NCI-H748 (cell line): ENCODE results near the gene SCN9A.

Experiments
- DNase-seq: peaks from one replicate; lab custom pipeline; 2025; ENCODE audit not compliant: unreplicated experiment; lab: John Stamatoyannopoulos, UW

The SCN9A gene

DNA sequence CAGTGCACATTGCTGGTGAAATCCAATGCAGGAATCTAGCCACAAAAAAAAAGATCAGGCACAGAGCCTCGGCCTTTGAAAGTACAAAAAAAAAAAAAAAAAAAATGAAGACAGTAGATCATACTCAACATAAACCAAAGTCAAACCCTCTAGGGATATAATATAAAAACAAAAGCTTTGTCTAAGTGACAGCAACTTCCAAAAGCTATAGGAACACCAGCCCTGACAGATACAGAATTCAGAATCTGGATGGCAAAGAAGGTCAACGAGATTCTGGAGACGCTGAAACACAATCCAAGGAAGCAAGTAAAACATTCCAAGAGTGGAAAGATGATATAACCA is 194.0 kb downstream of the SCN9A start:
- DNase-seq = no peak

DNA sequence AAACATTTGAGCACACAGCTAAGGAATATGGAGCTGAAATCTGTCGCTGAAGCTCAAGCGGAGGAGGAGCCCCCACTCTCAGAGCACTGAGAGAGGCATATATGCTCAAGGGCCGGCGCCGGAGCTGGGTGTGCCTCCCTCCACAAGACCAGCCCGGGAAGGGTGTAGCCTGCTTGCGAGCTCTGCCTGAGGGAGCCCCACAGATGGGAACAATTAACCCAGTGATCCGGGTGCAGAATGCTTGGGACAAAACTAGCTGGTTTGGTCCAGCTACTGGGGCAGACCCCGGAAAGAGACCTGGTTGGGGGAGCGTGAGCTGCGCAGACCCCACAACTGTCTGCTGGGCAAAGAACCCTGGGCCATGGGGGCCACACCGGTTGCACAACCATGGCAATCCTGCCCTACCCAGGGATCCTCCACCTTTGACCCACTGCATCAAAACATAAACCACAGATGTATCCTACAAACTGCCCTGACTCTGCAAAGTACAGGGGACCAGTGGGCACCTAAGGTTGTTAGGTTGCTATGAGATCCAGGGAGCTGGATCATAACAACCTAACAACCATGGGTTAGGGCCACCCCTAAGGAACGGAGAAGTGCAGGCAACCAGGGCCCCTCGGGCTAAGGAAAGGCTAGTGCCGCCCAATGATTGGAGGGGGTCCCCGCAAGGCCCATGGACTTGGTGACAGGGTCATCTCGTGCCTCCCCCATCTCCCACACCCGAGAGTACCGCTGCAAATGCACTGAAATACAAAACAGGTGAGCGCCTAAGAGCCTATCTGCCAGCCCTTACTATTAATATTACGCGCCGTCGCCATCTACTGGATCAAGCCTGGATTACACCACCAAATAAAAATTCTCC is 194.6 kb downstream of the SCN9A start:
- DNase-seq = peak; percentile 79

DNA sequence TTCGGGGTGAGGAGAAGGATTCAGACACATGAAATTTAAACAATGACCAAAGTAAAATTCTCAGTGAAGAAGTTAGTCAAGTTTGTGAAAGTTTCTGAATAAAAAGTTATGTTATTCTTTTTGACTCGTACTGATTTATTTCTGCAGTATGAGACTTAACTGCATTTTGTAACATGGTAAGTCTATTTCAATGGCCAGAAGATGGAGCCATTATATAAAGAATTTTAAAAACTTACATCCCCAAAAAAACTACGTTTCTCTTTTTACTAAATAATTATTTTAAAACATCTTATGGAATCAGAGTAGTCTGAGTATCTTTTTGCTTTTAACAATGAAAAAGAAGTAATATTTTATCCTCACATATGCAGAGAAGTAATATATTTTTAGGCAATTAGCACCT is 196.5 kb downstream of the SCN9A start:
- DNase-seq = no peak

GRCh38 chr2:166173263-166173662 is 202.5 kb downstream of the SCN9A start:
- DNase-seq = peak; percentile 88

DNA sequence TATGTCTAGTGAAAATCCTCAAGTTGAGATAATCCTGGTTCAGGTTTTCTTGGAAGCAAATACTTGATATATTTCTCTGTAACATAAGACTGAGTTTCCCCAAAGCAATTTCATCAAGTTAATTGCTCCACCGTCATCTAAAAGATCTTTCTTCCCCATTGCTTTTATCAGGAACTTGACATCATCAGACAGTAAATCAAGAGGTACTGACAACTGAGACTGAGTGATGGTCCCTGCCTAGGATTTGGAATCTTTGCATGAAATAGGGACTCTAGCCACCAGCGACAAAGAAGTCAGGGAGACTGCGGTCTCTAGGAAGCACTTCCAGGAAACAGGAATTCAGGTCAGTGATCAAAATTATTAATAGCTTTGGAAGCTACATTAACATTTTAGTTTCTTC is 204.5 kb downstream of the SCN9A start:
- DNase-seq = no peak

- DNase-seq = no peak
These were observed 205.4 kb downstream of the SCN9A start for GRCh38 chr2:166170356-166170755.

DNA sequence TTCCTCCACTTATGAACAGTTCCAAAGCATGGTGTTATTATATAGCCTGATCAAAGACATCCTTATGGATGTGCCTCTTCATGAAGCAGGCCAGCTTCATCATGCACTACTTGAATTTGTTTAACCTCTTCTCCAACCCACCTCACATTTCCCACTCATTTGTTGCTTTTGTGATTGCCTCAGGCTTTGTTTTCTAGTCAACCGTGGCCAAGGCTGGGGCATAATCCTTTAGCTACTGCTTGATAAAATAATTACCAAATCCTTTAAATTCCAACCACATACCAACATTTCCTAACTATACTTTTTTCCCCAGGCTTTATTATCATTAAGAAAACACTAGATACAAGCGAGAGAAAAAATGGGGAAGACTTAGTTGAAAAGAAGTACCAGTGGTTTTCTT is 208.3 kb downstream of the SCN9A start:
- DNase-seq = peak; percentile 42

GRCh38 chr2:166163775-166164174 is 212.0 kb downstream of the SCN9A start:
- DNase-seq = no peak

GRCh38 chr2:166158546-166158945 is 217.2 kb downstream of the SCN9A start:
- DNase-seq = no peak

DNA sequence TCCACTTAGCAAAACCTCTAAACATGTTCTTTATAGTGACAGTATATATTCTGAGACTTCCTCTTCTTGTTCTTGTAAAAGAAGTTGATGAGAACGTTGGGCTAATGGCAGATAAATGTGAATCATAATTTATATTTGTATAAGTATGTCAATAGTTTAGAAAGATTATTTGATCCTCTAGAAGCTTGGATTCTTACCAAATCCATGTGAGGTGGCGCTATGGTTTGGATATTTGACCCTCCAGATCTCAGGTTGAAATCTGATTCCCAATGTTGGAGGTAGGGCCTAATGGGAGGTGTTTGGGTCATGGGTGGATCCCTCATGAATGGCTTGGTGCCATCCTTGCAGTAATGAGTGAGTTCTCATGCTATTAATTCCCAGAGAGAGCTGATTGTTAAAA is 218.2 kb downstream of the SCN9A start:
- peak; percentile 36 for DNase-seq

- no peak for DNase-seq
These were observed 218.7 kb downstream of the SCN9A start for GRCh38 chr2:166156985-166157490.

- DNase-seq = no peak
These were observed 220.2 kb downstream of the SCN9A start for GRCh38 chr2:166155589-166155988.

DNA sequence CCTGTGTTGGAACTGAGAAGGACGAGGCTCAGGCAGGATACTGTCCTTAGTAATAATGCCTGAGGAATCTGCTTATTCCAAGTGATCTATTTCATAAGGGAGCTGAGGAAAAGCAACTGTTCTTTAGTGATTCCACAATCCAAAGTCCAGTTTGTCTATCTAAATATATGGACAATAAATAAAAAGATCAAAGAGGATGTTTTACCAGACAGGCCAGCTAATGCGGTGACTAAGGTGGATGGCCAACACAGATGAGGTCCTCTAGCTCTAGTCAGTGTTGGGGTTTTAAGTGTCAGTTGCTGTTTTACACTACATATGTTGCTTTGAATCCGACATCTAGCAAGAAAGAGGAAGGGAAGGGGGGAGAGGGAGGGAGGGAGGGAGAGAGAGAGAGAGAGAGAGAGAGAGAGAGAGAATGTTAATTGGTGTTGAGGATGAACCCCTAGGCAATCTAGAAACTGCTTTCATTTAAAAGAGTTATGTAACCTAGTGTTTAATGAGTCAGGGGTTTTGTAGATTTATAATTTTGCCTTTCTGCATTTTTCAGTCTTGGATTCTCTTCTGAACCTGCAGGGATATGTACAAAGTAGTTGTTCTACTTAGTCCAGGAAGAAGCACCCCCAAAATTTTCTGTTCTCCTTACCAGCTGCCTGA is 220.9 kb downstream of the SCN9A start:
- DNase-seq = no peak

GRCh38 chr2:166152064-166152463 is 223.7 kb downstream of the SCN9A start:
- DNase-seq = no peak

DNA sequence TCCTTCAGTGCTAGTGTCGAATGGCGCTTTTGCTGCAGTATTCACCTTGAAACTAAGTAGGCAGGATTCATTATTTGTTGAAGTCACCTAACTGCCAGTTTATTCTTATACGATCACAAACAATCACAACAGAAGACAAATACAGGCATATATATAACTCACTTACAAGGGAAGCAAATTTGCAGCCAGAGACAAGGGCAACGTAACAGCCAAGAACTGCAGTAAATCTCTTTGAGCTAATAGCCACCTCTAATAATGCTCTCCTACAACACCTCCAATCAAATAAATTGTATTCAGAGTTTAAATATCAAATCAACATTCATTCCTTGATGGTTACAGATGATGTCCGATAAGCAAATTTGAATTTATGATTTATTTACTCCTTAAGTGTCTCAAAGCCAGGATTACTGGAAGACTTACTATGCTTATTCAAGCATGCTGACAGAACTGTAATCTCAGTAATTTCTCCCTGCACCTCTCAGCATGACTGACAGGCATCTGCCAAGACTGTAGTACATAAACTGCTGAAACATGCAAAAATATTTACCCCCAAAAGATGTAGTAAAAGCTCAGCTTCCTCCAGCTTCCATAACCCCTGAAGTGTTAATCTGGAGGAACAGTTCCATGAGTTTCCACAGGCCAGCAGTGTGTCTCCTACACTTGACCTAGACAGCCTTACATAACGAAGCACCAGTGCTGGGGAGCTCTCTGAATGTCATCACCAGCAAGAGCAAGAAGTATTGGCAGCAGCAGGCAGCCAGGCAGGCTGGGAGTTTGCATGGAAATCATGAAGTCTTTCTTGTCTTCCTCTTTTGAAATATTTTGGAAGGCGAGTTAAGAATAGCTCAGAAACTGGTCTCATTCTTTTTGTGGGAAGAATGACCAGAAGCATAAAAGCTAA is 227.0 kb downstream of the SCN9A start:
- no peak for DNase-seq

DNA sequence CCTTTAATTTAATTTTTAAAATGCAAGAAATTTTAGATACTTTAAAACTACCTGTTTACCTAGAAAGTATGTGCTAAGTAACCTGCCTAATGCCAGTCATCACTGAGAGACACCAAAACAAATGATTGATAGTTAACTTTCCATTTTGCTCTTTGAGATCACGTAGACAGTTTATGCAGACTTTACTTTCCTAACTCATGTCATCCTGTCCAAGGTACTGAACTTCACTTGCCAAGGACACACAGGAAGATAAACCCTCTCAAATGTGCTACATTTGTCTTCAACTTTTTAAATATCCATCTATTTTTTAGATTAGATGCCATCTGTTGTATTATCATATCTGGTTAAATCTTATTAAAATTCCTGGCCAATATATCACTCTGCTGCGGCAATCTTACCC is 227.9 kb downstream of the SCN9A start:
- DNase-seq = no peak
